NOMO-1 treated with dmso at 0.1 percent for 144 hours (cell line): Measurements from ENCODE around the gene TBC1D1.

Source experiments
- DNase-seq: peaks from one replicate; lab custom pipeline; 2025; ENCODE audit not compliant: unreplicated experiment; lab: John Stamatoyannopoulos, UW

The TBC1D1 gene

GRCh38 chr4:37889849-37890800, 759 bp upstream of the TBC1D1 start:
- no peak for DNase-seq

- no peak for DNase-seq
These were observed 626 bp downstream of the TBC1D1 start for GRCh38 chr4:37891260-37892159.

- DNase-seq, result no peak
These were observed 1.8 kb downstream of the TBC1D1 start for GRCh38 chr4:37892641-37893040.

- DNase-seq, result no peak
These were observed 2.3 kb downstream of the TBC1D1 start for GRCh38 chr4:37893164-37893563.

- DNase-seq, result no peak
These were observed 4.4 kb downstream of the TBC1D1 start for GRCh38 chr4:37895271-37895670.

GRCh38 chr4:37896206-37896860, 5.4 kb downstream of the TBC1D1 start:
- no peak for DNase-seq

- DNase-seq, result no peak
These were observed 11.3 kb downstream of the TBC1D1 start for GRCh38 chr4:37902212-37902611.

GRCh38 chr4:37902738-37903693, 12.1 kb downstream of the TBC1D1 start:
- no peak for DNase-seq

- no peak for DNase-seq
These were observed 13.0 kb downstream of the TBC1D1 start for GRCh38 chr4:37903901-37904300.

GRCh38 chr4:37904824-37905223, 13.9 kb downstream of the TBC1D1 start:
- DNase-seq, result no peak

- no peak for DNase-seq
These were observed 14.8 kb downstream of the TBC1D1 start for GRCh38 chr4:37905533-37906169.

- no peak for DNase-seq
These were observed 17.8 kb downstream of the TBC1D1 start for GRCh38 chr4:37908488-37909331.

- DNase-seq, result no peak
These were observed 18.6 kb downstream of the TBC1D1 start for GRCh38 chr4:37909332-37910090.

- DNase-seq, result no peak
These were observed 19.2 kb downstream of the TBC1D1 start for GRCh38 chr4:37910091-37910486.

- DNase-seq, result no peak
These were observed 23.7 kb downstream of the TBC1D1 start for GRCh38 chr4:37914539-37914938.

GRCh38 chr4:37917388-37917787, 26.5 kb downstream of the TBC1D1 start:
- no peak for DNase-seq

GRCh38 chr4:37918653-37919052, 27.8 kb downstream of the TBC1D1 start:
- no peak for DNase-seq

- no peak for DNase-seq
These were observed 31.4 kb downstream of the TBC1D1 start for GRCh38 chr4:37922328-37922727.
